NCI-H2227 (cell line): ENCODE measurements around the gene TRDMT1.
"Not testable (repeated sequence)": the region's sequence is repeated elsewhere in the genome, so short reads cannot be mapped to it uniquely, and the experiment has no call there.

ENCODE experiments used
- DNase-seq: peaks from one replicate; lab custom pipeline; 2025; ENCODE audit not compliant: unreplicated experiment; lab: John Stamatoyannopoulos, UW

Gene TRDMT1

DNA sequence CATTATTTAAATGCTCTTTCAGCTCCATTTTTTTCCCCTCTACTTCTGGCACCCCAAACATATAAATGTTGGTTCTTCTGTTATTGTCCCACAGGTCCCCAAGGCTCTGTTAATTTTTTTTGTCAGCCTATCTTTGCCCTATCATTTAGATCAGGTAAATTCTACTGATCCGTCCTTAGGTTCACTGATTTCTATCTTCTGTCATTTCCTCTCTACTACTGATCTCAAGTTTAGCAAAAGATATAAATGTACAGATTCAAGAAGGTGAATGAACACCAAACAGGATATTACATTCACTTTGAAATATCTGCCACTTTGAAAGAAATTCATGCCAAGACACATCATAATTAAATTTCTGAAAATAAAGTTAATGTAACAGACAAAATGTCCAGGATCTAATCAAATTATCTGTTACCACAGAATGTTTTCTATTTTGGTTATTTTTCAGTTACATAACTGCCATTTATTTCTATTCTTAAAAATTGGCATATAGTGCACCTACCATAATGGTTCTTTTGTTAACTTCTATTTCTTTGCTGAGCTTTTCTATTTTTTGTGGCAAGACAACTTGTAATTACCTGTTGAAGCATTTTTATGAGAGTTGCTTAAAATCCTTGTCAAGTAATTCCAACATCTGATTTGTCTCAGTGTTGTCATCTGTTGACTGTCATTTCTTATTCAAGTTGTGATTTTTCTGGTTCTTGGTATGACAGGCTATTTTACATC, 59.8 kb downstream of the TRDMT1 start:
- DNase-seq: no peak

DNA sequence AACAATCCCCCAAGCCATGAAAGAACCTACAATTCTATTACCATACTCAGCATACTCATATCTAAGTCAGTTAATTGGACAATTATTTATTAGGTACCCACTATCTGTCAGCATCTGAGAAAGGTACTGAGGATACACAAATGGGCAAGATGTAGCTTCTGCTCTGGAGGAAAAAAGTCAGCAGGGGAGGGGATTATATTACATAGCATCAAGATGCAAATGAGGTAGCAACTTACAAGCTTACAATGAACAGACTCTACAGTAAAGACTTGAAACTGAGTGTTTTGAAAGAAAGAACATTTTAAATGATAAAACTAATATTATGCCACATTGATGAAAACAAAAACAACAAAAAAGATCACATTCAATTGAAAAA, 61.1 kb downstream of the TRDMT1 start:
- no peak for DNase-seq

DNA sequence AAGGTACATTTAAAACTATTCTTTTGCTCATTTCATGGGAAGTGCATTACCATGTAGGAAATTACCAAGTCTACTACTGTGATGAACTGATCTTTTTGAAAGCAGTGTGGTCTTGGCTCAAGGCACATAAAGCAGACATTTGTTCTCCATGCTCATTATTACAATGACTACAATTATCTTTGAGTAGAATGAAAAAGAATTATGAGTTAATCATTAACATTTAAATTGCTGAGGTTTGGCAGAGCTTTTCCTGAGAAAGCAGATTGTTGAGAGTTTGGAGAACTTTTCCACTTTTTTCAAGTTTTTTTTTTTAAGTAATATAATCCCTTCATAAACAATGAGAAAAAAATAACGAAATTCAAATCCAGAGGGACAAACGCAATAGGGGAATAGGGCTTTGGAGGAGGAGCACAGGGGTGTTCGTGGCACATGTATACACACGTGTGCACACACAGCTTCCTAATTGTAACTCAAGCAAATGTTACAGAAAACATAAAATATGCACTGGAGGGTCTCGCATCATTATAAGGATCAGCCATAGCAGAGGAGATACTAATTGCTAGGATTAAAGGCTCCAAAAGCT, 62.9 kb downstream of the TRDMT1 start:
- DNase-seq: no peak

DNA sequence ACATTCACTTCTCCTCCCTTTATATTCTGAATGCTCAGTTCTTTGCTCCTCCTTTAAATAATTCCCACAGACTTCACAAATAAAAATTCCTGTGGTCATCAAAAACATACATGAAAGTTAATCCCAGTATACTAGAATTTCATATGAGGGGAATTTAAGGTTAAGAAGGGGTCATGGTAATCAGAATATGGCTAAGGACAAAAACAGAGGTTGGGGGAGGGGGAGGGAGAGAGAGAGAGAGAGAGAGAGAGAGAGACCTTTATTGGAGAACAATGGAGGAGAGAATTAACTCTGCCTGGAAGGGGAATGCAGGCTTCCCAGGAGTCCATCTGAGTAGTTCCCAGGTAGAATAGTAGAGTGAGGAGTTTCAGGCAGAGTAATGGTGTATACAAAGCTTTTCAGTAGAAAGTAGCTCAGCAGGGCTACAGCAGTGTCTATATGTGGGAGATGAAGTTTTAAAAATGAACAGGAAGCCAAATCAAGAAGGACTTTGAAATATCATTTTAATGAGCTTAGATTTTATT, 66.7 kb downstream of the TRDMT1 start:
- DNase-seq: no peak

DNA sequence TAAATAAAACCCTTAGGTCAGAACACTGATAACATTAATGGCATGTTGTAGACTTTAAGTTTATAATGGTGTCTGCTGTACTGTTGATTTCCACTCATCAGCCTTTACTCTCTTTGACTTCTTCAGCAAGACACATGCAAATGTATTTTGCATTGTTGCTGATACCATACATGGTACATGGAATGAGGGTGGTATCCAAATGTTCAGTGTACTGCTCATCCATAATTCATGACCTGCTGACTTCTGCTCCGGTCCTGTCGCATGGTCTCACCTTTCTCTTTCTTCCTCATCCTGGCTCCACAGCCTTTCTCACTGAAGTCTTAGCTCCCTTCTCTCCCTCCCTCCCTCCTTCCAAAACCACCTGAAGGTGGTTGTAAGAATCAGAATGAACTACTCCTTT, 67.2 kb downstream of the TRDMT1 start:
- no peak for DNase-seq

DNA sequence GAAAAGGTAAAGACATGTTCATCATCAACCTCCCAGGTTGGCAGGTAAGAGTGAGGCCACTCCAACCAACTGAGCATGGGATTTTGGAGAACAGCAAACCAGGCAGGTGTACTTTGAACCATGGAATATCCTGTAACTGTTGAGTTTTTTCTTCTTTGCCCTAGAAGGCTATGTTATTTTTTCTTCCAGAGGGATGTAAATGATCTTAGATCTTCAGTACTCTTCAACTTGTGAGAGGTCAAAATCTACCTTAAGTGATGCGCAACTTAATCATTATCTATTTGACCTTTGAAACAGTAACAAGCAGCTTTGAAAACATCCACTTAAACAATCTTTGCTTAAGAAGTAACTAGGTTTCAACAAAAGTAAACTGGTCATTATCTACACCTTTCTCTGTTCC, 71.7 kb downstream of the TRDMT1 start, which contains the start of gene CUBN:
Gene CUBN, minus strand, starts transcription at position 71 of the 400 bp plus-strand sequence. Its CDS starts 46 bp downstream, at position 25.
- DNase-seq: no peak

DNA sequence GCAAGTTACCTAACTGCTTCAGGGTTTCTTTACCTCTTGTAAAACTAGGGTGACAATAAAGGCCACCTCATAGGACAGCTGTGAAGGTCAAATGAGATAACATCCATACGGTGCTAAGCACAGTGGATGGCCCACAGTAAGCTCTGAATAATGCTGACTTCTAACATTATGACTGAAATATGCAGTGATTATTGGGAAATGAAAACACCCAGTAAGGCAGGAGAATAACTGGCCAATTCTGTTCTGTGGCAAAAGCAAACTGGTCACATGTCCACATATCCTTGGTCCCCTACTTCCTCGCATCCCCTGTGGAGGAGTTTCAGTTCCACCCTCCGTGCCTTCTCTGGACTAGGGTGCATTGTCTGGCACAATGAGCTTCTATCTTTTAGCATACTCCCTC, 73.2 kb downstream of the TRDMT1 start:
- DNase-seq: no peak

DNA sequence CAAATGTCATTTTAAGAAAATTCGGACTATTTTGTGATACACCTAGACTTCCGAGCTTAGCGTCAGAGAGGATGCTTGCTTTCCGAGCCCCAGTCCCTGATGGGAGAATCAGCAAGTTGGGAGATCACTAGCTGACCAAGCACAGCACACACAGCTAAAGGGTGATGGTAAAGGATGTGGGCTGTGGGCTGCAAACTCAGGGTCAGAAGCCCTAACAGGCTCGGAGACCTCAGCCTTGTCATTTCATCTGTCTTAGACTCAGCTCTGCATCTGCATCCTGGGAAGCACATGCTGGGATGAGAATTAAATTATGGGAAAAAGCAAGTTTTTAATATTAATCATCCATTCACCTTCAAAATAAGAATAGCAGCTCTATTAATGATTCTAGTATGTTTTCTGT, 75.1 kb downstream of the TRDMT1 start:
- no peak for DNase-seq

DNA sequence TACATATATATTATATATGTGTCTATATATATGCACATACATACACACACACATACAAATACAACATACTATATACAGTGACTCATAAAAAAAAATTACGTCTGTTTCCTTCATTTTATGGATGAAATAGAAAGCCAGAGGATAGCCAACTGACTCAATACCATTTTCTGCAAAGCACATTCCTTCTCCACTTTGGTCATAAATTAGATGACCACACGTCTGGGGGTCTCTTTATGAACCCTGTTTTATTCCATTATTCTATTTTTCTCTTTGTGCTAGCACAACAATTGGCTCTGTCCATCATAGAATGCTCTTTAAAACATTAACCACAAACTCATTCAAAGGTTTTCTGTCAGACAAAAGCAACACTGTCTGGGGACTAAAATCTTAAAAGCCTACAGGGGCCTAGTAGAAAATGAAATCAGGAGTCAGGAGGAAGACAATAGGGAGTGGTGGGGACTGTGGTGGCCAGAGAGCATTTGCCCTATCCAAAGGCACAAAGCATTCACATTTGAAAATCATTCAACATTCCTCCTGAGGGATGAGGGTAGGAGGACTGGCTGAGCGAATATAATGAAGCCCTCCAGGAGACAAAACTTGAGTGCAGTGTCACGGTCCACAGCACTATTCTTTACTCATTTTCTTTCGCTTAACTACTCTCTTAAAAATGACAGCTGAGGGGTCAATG, 76.1 kb downstream of the TRDMT1 start:
- DNase-seq: no peak

DNA sequence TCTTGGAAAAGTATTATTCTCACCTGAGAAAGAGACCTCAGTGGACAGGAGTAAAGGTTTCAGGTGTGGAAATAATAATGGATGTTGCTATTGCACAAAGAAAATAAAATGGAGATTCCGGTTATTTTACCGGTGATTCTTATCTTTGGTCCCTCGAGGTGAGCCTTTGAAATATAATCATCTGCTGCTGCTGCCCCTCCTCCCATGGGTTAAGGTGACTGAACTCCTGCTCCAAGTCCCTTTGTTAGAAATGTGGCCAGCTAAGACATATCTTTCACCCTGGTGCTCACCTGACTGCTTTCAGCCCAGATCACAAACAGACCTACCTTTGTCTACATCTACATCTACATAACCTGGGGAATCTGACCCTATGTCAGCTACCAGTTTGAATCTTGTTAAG, 77.5 kb downstream of the TRDMT1 start:
- DNase-seq: no peak

DNA sequence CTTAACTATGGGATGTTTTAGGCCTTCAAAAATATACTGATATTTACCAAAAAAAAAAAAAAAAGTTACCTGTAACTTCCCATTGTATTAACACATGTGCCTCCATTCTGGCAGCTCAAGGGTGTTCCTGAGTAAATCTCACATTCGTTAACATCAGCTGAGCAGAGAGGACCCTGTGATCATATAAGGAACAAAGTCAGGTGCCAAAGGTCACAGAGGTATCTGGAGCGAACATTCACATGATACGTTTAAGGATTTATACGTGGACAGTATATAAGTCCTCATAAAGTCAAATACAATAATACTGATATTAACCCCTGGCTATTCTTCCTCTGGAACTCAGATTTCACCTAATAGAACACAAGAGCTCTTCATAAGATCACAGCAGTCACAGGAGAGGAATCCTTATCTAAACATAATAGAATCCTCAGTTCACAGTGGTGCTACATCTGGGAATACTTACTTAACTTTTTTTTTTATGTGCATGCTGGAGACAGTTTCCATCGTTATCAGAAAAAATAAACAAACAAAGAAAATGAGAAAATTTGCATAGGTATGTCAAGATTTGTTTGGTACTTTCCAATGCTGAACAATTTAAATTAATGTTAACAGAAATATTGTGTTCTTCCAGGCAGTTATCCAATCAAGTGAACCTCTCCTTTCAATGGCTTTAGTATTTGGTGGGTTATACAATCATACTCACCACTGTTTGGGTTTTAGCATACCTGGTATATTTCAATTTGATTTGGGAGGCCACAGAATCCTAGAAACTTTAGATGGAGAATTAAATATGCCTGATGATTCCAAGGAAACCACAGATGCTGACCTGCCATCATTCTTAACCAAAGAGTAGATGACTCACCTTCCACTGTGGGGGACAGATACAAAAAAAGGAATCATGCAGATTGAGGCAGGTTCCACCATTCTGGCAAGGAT, 78.5 kb downstream of the TRDMT1 start:
- DNase-seq: no peak

DNA sequence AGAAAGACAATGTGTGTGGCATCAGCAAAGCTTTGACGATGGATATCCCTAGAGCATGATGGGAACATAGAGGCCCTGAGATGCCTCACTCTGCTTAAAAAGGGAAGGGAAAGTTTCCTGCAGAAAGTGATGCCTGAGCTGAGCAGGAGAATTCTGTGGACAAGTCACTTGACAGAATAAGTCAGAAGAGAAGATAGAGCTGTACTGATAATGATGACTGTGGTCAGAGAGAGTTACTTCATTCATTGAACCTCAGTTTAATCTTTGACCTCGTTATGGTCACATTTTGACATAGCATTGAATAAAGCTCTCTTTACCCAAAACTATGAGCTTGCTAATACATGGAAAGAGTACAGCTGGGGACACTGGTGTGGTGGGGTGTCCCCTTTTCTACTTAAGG, 79.4 kb downstream of the TRDMT1 start:
- DNase-seq: no peak

DNA sequence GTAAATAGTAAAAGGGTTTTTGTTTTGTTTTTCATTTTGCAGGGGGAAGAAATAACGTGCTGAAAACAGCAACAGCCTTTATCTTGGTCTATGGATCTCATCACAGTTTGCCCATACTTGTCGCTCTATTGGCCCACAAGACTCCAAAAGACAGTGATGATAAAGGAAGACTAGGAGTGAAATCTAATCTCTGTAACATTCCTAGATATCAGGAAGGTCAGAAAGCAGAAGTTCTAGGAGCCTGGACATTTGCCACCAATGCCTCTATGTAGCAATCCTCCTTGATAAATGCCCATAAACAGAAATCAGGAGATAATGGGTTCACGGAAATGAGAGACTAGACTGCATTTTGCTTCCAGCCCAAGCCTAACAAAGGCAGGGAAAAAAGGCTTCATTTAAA, 80.8 kb downstream of the TRDMT1 start:
- no peak for DNase-seq

DNA sequence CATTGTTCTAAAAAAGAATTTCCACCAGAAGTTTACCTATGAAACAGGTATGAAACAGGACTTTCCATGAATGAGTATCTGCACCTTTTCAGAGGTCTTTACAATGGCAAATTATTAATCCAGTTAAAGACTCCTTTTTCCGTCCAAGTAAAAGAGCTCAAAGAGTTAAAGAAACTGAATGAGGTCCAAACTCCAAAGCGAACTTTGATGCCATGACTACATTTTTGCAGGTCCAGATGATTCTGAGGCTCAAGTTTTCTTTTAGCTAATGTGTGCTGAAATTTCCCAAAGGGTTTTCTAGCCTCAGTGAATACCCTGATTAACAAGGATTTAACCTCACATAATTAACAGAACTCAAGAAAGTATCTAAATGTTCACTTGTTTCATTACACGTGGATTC, 81.6 kb downstream of the TRDMT1 start:
- DNase-seq: no peak

DNA sequence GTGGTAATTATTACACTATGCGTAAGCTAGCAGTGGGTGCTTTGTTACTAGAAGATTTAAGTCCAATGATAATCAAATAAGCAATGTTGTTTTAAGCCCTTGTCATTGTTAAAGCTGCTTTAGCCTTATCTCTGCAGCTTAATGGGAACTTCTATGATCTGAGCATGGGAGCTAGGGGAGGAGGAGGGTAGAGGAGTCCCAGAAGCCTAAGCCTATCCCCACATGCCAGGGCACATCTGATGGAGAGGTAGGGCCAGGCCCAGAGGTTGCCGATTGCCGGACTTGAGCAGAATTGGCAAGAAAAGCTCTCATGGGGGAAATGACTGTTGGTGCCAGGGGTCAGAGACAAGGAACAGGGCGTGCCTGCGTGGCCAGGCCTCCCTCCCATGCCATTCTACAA, 85.3 kb downstream of the TRDMT1 start:
- no peak for DNase-seq

DNA sequence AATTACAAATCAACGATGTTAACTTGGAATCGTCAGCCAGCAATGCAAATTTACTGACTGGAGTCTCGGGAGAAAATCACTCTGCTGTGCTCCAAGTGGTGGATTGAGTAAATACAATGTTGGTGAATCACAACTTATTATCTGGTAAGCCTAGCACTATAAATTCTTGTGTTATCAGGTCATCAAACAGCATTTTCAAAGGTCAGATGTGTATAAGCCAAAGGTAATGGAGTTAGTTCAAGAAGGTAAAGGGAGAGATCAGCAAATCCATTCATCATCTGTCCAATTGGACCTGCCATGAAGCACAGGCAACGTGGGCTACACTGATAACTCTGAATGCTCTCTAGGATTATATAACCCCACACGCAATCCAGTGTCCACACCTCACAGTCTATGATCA, 85.8 kb downstream of the TRDMT1 start:
- DNase-seq: no peak

DNA sequence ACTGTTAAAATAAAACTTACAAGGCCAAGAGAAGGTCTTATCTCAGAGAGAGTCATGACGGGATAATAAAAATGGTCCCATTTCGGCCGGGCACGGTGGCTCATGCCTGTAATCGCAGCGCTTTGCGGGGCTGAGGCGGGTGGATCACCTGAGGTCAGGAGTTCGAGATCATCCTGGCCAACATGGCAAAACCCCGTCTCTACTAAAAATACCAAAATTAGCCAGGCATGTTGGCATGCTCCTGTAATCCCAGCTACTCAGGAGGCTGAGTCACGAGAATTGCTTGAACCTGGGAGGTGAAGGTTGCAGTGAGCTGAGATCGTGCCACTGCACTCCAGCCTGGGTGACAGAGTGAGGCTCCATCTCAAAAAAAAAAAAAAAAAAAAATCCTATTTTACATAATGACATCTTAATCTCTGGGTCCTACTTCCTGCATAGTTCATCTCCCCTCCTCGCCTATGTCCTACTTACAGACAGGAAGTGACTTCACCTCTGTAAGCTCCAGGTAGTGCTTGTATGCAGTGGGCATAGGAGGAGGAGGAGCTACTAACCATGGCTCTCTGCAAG, 86.5 kb downstream of the TRDMT1 start:
- not testable (repeated sequence) for DNase-seq

DNA sequence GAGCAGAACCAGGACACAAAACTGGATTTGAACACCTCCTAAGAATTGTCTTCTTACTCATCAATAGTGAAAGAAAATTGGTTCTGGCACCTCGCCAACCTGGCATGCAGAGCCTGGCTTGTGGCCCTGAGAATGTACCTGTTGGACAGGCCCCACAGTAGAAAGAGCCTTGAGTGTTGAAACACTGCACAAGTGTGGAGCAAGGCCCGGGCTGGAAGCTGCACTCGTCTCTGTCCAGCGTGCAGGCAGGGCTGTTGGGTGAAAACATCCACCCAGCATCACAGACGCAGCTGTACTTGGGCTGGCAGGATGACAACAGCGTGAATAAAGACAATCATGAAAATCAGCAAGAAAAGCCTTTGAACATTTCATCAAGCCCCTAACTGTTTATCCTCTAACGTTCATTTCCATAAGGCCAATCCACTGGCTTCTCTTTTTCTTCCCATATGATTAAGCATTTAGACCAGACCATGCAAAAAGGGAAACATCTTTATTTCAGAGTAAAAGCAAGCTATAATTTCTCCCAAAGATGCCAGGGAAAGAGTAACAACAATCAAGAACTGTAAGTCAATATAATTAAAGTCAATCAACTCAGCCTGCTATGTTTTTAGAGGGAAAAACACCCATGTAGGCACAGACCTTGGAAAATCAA, 87.5 kb downstream of the TRDMT1 start:
- DNase-seq: no peak

DNA sequence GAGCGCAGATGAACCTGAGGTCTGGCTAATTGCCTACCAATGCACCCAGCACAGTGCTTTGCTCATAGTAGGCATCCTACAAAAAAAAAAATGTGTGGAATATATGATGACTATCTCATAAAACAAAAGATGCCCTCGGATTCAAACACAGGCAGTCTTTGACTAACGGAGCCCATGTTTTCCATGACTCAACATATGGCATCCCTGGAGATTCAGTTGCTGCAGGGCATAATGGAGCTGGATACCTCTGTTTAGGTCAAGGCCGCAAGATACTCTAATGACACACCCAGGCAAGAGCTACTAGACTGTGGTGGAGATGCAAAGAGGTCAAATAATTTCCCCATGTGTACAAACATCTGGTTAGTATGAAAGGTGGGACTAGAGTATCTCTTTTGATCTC, 88.1 kb downstream of the TRDMT1 start:
- no peak for DNase-seq

DNA sequence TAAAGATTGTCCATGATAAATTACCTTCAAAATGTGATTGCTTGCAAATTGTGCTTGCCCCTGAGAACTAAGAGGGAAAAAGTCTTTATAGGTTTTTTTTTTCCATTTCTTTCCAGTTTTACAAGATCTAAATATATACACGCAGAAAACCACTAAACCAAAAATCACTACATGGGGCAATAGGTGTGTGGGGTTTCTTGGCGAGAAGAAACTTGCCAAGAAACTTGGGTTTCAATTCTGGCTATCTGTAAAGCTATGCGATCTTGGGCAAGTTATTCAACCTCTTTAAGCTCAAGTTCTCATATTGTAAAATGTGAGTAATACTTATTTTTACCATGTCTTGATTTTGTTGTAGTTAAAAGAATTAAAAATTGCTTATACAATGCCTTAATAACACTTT, 88.9 kb downstream of the TRDMT1 start:
- no peak for DNase-seq
